MM.1S (cell line): ENCODE measurements around the gene MIA2.

Source experiments
- CTCF ChIP-seq: fragments of 300-600 bp; sonication (generic); IDR thresholded peaks from 2 replicates; pipeline ENCODE4 v1.5.1; 2016; ENCODE audit warnings: antibody characterized with exemption, low read length, mixed read lengths
- EZH2phosphoT487 ChIP-seq: fragments of 300-600 bp; sonication (generic); IDR thresholded peaks from 2 replicates; pipeline ENCODE4 v1.6.1; 2018; ENCODE audit warnings: antibody characterized with exemption, low read length

- TF ChIP-seq CTCF = no peak
- TF ChIP-seq EZH2phosphoT487 = no peak
These were observed 134.7 kb downstream of the MIA2 start for GRCh38 chr14:39368261-39368959.
